Stimulated activated CD4-positive, alpha-beta T cell treated with anti-CD3 and anti-CD28 coated beads, Interleukin-1b, Interleukin-23, amount 100 ng/mL, for 4 hours (primary cell): ENCODE data around the gene EIF4EBP3.
A peak's percentile ranks its signal among the peaks of the same experiment; 100 is the strongest.

Experiments used
- DNase-seq, 2 donors: peaks; one replicate each; pipeline ENCODE4 v3.0.0-alpha.2; 2020; ENCODE audit warnings: low read depth in 2 of 2

The EIF4EBP3 gene

DNA sequence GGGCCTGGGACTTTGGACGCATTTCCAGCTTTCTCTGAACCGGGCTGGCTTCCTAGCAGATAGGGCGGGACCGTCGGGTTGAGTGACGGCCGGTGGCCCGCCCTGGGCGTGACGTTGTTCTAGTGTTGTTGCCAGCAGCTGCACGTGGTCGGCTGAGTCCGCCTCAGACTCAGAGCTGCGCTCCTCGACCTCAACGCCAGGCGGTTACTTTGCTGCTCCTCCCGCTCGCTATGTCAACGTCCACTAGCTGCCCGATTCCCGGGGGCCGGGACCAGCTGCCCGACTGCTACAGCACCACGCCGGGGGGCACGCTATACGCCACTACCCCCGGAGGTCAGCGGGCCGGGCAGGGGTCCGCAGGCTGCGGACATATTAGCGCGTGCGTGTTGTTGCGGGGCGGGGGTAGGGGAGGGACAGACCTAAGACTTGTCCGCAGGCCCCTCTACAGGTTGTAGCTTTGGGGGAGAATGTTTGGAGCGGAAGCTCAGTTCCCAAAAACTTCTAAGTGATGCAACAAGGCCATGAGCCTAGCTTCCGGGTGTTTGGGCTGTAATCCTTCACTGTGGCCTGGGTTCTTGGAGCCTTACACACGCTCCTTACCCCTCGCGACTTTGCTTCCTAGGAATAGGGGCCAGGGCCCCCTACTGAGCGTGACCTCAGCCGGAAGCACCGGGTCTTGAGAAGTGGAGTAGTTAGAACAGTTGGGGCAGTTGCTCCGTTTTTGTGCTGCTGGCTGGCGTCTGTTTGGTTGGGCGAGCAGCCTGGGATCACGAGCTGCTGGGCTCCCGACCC is at the start of gene EIF4EBP3:
TSS of gene EIF4EBP3 (plus strand) at position 155 of the 792 bp plus-strand sequence. CDS start at position 231, 76 bp downstream.
- DNase-seq: peak; percentile 76 to 79

- DNase-seq: no peak
Measured at GRCh38 chr5:140497897-140498296, 49.6 kb upstream of the EIF4EBP3 start.

- DNase-seq: no peak
Measured at GRCh38 chr5:140498591-140498990, 48.9 kb upstream of the EIF4EBP3 start.

DNA sequence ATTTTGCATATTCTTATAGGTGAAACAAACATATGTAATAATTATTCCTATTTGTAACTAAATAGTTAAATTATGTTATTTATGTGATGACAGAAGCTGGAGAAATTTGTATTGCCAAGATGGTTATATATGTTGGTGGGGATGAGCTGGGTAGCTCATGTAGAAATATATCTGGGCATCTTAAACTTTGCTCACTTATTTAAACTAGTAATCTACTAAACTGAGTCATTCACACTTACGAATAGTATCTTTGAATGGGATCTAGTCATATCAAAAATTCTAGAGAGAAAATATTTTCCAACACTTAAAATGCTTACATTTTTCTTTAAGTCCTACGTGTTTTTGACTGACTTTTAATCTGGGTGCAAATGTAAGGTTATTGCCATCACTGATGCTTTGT is 44.6 kb upstream of the EIF4EBP3 start:
- DNase-seq: no peak

- no peak for DNase-seq
Measured at GRCh38 chr5:140509898-140510297, 37.6 kb upstream of the EIF4EBP3 start.

DNA sequence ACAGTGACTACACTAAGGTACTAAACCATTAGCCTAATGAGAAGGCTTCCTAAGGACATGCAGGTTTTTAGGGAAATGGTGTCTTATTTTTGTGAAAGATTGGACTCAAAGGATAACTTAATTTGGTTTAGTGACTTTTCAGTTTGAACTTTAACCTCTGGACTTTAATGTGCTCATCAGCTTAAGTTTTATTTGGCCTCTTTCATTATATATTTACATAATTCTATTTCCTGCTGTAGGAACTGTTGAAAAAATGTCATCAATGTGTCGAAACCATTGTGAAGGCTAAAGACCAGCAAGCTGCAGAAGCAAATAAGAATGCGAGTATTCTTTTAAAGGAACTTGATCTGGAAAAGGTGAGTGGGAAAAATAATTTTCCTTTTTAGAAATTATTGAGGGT is 34.3 kb upstream of the EIF4EBP3 start:
- no peak for DNase-seq

- no peak for DNase-seq
Measured at GRCh38 chr5:140524003-140524402, 23.5 kb upstream of the EIF4EBP3 start.

GRCh38 chr5:140540227-140540626 is 7.2 kb upstream of the EIF4EBP3 start:
- no peak for DNase-seq

DNA sequence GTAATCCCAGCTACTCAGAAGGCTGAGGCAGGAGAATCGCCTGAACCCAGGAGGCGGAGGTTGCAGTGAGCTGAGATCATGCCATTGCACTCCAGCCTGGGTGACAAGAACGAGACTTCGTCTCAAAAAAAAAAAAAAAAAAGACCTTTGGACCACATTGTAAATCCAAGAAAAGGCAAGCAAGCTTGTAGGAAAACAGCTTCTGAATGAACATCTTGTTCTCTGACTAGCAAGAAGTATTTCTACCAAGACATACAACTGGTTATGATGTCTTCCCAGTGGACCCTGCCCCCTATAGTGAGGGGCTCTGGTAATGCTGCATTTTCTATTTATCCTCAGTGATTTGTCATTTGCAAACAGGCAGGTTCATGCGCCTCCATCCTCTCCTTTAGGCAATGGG is 4.5 kb upstream of the EIF4EBP3 start:
- no peak for DNase-seq

DNA sequence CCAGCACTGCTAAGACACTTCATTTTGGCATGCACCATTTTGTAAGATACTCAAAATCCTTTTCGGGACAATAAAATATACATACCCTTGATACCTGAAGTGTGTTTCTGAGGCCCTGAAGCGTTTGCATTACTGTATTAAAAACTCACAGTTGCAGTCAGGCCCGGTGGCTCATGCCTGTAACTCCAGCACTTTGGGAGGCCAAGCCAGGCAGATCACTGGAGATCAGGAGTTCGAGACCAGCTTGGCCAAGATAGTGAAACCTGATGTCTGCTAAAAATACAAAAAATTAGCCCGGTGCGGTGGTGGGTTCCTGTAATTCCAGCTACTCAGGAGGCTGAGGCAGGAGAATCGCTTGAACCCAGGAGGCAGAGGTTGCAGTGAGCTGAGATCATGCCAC is 2.5 kb upstream of the EIF4EBP3 start:
- no peak for DNase-seq

DNA sequence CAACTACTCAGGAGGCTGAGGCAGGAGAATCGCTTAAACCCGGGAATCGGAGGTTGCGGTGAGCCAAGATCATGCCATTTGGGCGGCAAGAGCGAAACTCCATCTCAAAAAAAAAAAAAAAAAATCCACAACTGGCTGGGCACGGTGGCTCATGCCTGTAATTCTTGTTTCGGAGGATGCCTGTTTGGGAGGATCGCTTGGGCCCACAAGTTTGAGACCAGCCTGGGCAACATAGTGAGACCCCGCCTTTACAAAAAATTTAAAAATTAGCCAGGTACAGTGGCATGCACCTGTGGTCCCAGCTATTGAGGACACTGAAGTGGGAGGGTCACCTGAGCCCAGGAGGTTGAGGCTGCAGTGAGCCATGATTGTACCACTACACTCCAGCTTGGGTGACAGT is 1.9 kb upstream of the EIF4EBP3 start:
- DNase-seq: no peak

- DNase-seq: no peak
Measured at GRCh38 chr5:140546851-140547507, 483 bp upstream of the EIF4EBP3 start.

DNA sequence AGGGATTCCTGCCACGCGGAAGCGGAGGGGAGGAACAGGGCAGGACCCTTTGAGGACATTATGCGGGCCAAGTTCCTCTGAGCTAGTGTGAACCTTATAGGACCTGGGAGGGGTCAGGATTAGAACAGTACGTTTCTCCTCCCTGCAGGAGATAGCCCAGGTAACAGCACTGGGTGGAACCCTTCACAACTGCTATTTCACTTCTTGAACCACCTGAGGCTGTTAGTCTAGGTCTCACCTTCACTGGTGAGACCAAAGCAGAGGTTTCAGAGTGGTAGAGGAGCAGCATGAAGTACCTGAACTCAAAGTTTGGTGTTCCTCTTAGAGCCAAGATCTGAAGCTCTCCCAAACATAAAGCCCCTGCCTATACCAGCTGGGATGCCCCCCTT is 832 bp downstream of the EIF4EBP3 start:
- no peak for DNase-seq

- no peak for DNase-seq
Measured at GRCh38 chr5:140548791-140549190, 1.3 kb downstream of the EIF4EBP3 start.

- DNase-seq: no peak
Measured at GRCh38 chr5:140549237-140550144, 2.0 kb downstream of the EIF4EBP3 start.

DNA sequence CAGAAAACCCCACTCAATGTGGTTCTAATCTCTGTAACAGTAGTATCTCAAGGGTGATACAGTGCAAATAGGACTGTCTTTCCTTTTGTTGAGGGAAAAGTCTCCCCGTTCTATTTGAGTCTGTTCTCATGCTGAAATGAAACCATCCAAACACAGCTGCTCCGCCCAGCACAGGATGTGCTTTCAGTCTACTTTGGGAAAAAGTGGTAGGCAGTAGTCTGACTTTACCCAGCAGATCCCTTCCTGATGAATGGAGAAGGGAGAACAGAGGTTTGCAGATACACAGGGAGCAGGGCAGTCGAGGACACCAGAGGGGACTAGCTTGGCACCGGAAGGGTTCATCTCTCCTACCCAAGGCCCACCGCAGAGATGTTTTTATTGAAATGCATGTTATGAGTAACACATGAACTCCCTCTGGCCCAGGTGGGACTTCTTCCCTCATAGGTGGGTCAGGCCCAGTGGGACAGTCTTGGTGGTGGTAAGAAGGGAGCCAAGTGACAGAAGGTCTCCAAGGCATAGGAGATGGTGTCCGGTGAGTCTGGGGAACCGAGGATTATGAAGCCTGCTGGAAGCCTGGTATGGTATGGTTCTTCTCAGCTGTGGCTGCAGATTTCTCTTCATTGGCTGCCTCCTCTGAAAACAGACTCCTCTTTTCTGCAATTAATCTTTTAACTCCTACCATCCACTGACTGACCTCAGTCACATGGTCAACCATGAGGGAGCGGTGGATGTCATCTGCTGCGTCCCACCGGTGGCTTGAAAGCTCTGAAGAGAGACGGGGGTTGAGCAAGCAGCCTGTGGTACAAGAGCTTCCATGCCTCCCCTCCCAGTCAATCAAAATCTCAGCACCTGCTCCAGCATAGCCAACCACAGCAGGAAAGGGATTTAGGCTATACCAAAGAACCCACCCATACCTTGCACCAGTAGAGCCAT is 3.0 kb downstream of the EIF4EBP3 start:
- no peak for DNase-seq

- no peak for DNase-seq
Measured at GRCh38 chr5:140551872-140552271, 4.4 kb downstream of the EIF4EBP3 start.

- no peak for DNase-seq
Measured at GRCh38 chr5:140553657-140554056, 6.2 kb downstream of the EIF4EBP3 start.

DNA sequence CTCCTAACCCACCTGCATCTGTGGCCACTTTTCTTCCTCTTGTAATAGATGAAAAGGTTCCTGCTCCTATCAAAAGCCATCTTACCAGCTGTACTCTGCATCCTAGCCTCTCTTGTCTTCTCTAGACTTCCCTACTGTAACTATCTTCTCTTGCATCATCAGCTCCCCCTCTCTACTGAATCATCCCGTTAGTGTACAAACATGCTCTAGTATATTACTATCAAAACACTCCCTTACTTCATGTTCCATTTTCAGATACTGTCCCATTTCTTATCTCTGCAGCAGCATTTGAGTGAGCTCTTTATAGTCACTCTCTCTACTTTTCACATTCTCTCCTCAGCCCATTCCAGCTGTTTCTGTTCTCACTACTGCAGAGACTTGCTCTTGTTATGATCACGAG is 7.0 kb downstream of the EIF4EBP3 start:
- no peak for DNase-seq

DNA sequence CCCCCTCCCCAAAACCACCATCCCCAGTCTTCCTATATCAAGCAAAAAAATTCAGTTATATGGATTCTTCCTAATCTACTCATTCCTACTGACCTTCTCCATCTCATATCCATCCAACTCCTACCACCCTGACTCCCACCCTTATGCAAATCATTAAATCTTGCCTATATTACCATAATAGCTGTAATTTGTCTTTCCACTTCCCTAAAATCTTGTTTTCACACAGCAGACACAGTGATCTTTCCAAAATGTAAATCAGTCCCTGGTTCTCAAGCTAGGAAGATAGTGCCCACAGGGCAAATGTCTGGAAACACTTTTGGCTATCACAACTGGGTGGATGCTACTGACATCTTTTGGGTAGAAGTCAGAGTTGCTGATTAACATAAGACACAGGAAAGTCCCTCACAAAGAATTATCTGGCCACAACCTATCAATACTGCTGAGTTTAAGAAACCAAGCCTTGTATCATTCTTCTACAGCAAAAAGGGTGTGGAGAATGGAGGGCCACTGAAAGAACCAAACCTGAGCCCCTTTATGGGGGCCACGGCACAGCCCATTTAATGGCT is 8.4 kb downstream of the EIF4EBP3 start:
- no peak for DNase-seq

GRCh38 chr5:140556438-140556837 is 9.0 kb downstream of the EIF4EBP3 start:
- no peak for DNase-seq
